Spleen (tissue), 7 donors: ENCODE data around the gene PRTG.

Experiments
- CTCF ChIP-seq, 11 experiments: fragments of 200-600 bp in 7 of 11; fragments of 450-650 bp in 4 of 11; sonication (generic) in 4 of 11; IDR thresholded peaks in 8 of 11; conservative IDR thresholded peaks in 3 of 11; 1 replicate in 7 of 11; 2 replicates in 4 of 11; pipeline versions ENCODE4 v1.4.0 to v1.8.0; 2016 to 2021; ENCODE audit warnings: antibody characterized with exemption in 11 of 11, inconsistent platforms in 4 of 11, mild to moderate bottlenecking in 1 of 11
- POLR2A ChIP-seq, 3 donors: fragments of 450-650 bp; IDR thresholded peaks; one replicate each; pipeline ENCODE4 v1.5.1; 2017; ENCODE audit warnings: antibody characterized with exemption in 3 of 3, mild to moderate bottlenecking in 1 of 3
- POLR2AphosphoS5 ChIP-seq, 3 donors: sonication (generic); formaldehyde crosslinking; IDR thresholded peaks; one replicate each; pipeline ENCODE4 v1.5.1; 2017; ENCODE audit warnings: antibody characterized with exemption in 3 of 3
- donor health status: DM: no; HTN: no; CAD: no; lungs with moderate emphysema.
- donor health status: DM: no; HTN: no; CAD: no.
- donor health status: DM: no; HTN: no; CAD: no.

GRCh38 chr15:55576943-55577342, 166.0 kb downstream of the PRTG start:
- no peak for TF ChIP-seq CTCF (IDR thresholded peaks at IDR 0.05 in 8 of 11, conservative IDR thresholded peaks at IDR 0.05 in 3 of 11)
- TF ChIP-seq POLR2A (IDR thresholded peaks at IDR 0.05): no peak
- TF ChIP-seq POLR2AphosphoS5 (IDR thresholded peaks at IDR 0.05): no peak
